Limb (tissue), 2 donors: Measurements from ENCODE around the gene PPFIA1.

ENCODE experiments used
- DNase-seq, 2 donors: peaks; one replicate each; pipeline ENCODE4 v3.0.0-alpha.2; 2016; ENCODE audit errors: extremely low spot score in 2 of 2

Gene PPFIA1

GRCh38 chr11:70430671-70431574 is 160.4 kb downstream of the PPFIA1 start:
- no peak for DNase-seq

- no peak for DNase-seq
Measured at GRCh38 chr11:70431611-70432010, 161.1 kb downstream of the PPFIA1 start.

- DNase-seq, result no peak
Measured at GRCh38 chr11:70432065-70432464, 161.6 kb downstream of the PPFIA1 start.

- no peak for DNase-seq
Measured at GRCh38 chr11:70432580-70432979, 162.1 kb downstream of the PPFIA1 start.

- no peak for DNase-seq
Measured at GRCh38 chr11:70433038-70433437, 162.5 kb downstream of the PPFIA1 start.

GRCh38 chr11:70433526-70433925 is 163.0 kb downstream of the PPFIA1 start:
- no peak for DNase-seq
